ENCODE results near the gene SCMH1.
"Not testable (repeated sequence)": the region's sequence is repeated elsewhere in the genome, so short reads cannot be mapped to it uniquely, and the experiment has no call there.

SCMH1 gene

GRCh38 chr1:41221995-41222394 is 20.1 kb downstream of the SCMH1 start:
- H3K4me3 ChIP-seq (ENCODE audit: low read depth, low read length), result no peak overlapping the region
- TF ChIP-seq CTCF (conservative IDR thresholded peaks at IDR 0.05; ENCODE audit: low read depth, low read length), result no peak
- DNase-seq (ENCODE audit: low read depth), result no peak

GRCh38 chr1:41218152-41218551 is 24.0 kb downstream of the SCMH1 start:
- TF ChIP-seq CTCF (conservative IDR thresholded peaks at IDR 0.05; ENCODE audit: low read depth, low read length), result no peak
- DNase-seq (ENCODE audit: low read depth), result no peak
- H3K4me3 ChIP-seq (ENCODE audit: low read depth, low read length), result no peak overlapping the region

- DNase-seq (ENCODE audit: low read depth), result no peak
- TF ChIP-seq CTCF (conservative IDR thresholded peaks at IDR 0.05; ENCODE audit: low read depth, low read length), result no peak
- no peak overlapping the region for H3K4me3 ChIP-seq (ENCODE audit: low read depth, low read length)
Measured at GRCh38 chr1:41217441-41217840, 24.7 kb downstream of the SCMH1 start.

- no peak overlapping the region for H3K4me3 ChIP-seq (ENCODE audit: low read depth, low read length)
- no peak for DNase-seq (ENCODE audit: low read depth)
- no peak for TF ChIP-seq CTCF (conservative IDR thresholded peaks at IDR 0.05; ENCODE audit: low read depth, low read length)
Measured at GRCh38 chr1:41215623-41216022, 26.5 kb downstream of the SCMH1 start.

GRCh38 chr1:41213341-41213740 is 28.8 kb downstream of the SCMH1 start:
- no peak overlapping the region for H3K4me3 ChIP-seq (ENCODE audit: low read depth, low read length)
- DNase-seq (ENCODE audit: low read depth), result no peak
- no peak for TF ChIP-seq CTCF (conservative IDR thresholded peaks at IDR 0.05; ENCODE audit: low read depth, low read length)

GRCh38 chr1:41211608-41212007 is 30.5 kb downstream of the SCMH1 start:
- not testable (repeated sequence) for DNase-seq (ENCODE audit: low read depth); H3K4me3 ChIP-seq (ENCODE audit: low read depth, low read length)

GRCh38 chr1:41207053-41207452 is 35.1 kb downstream of the SCMH1 start:
- not testable (repeated sequence) for DNase-seq (ENCODE audit: low read depth); H3K4me3 ChIP-seq (ENCODE audit: low read depth, low read length)

GRCh38 chr1:41200728-41201127 is 41.4 kb downstream of the SCMH1 start:
- TF ChIP-seq CTCF (conservative IDR thresholded peaks at IDR 0.05; ENCODE audit: low read depth, low read length), result no peak
- no peak for DNase-seq (ENCODE audit: low read depth)
- H3K4me3 ChIP-seq (ENCODE audit: low read depth, low read length), result no peak overlapping the region
